Spleen (tissue), 11 donors: ENCODE results near the gene RNASE8. TPM values are rescaled to one million over a fixed set of nuclear protein-coding genes. Genes with fewer than 3 reads are reported as not detected.
A peak's percentile ranks its signal among the peaks of the same experiment; 100 is the strongest.

ENCODE experiments used
- DNase-seq: peaks from one replicate; pipeline ENCODE4 v3.0.0-alpha.2; 2020
- H3K27ac ChIP-seq, 8 donors: fragments of 200-600 bp; sonication (generic) in 7 of 8; 1 replicate in 4 of 8; 2 replicates in 4 of 8; pipeline versions ENCODE4 v1.5.0 to v1.8.0; 2016 to 2021; ENCODE audit warnings: inconsistent platforms in 4 of 8, mild to moderate bottlenecking in 4 of 8, moderate library complexity in 1 of 8
- H3K27me3 ChIP-seq, 7 donors: fragments of 200-600 bp; sonication (generic) in 6 of 7; replicated peaks in 1 of 7; 1 replicate in 4 of 7; 2 replicates in 3 of 7; pipeline versions ENCODE4 v1.5.0 to v1.8.0; 2016 to 2021; ENCODE audit warnings: inconsistent platforms in 3 of 7, mild to moderate bottlenecking in 1 of 7
- H3K36me3 ChIP-seq, 6 donors: fragments of 200-600 bp; sonication (generic) in 5 of 6; 1 replicate in 4 of 6; 2 replicates in 2 of 6; pipeline versions ENCODE4 v1.5.0 to v1.8.0; 2016 to 2021; ENCODE audit warnings: inconsistent platforms in 2 of 6
- H3K4me1 ChIP-seq, 6 donors: fragments of 200-600 bp; sonication (generic) in 5 of 6; 1 replicate in 3 of 6; 2 replicates in 3 of 6; pipeline versions ENCODE4 v1.5.0 to v1.8.0; 2016 to 2021; ENCODE audit warnings: inconsistent platforms in 3 of 6
- H3K4me3 ChIP-seq, 8 donors: fragments of 200-600 bp; sonication (generic) in 7 of 8; 1 replicate in 4 of 8; 2 replicates in 4 of 8; pipeline versions ENCODE4 v1.5.0 to v1.8.0; 2016 to 2021; ENCODE audit warnings: inconsistent platforms in 4 of 8, mild to moderate bottlenecking in 4 of 8, moderate library complexity in 2 of 8
- H3K9me3 ChIP-seq, 8 donors: fragments of 200-600 bp; sonication (generic) in 7 of 8; 1 replicate in 4 of 8; 2 replicates in 4 of 8; pipeline versions ENCODE4 v1.5.0 to v1.8.0; 2016 to 2021; ENCODE audit warnings: inconsistent platforms in 4 of 8
- CTCF ChIP-seq, 11 experiments: fragments of 200-600 bp in 7 of 11; fragments of 450-650 bp in 4 of 11; sonication (generic) in 4 of 11; IDR thresholded peaks in 8 of 11; conservative IDR thresholded peaks in 3 of 11; 1 replicate in 7 of 11; 2 replicates in 4 of 11; pipeline versions ENCODE4 v1.4.0 to v1.8.0; 2016 to 2021; ENCODE audit warnings: antibody characterized with exemption in 11 of 11, inconsistent platforms in 4 of 11, mild to moderate bottlenecking in 1 of 11
- POLR2A ChIP-seq, 3 donors: fragments of 450-650 bp; IDR thresholded peaks; one replicate each; pipeline ENCODE4 v1.5.1; 2017; ENCODE audit warnings: antibody characterized with exemption in 3 of 3, mild to moderate bottlenecking in 1 of 3
- POLR2AphosphoS5 ChIP-seq, 3 donors: sonication (generic); formaldehyde crosslinking; IDR thresholded peaks; one replicate each; pipeline ENCODE4 v1.5.1; 2017; ENCODE audit warnings: antibody characterized with exemption in 3 of 3
- WGBS, 5 donors: extraction: QIAGEN DNeasy Blood & Tissue Kit in 3 of 5; methylation state at CpG; one replicate each; pipeline versions ENCODE4 v1.1.5 to v1.1.7; 2013 to 2018; 5-methylcytosine and 5-hydroxymethylcytosine counted together
- intact Hi-C: fragments of 100-400 bp; cut with DNase I; formaldehyde crosslinking; loops from one replicate; pipeline ENCODE4 v1.15.0; 2023; ENCODE audit warnings: low total_unique reads
- polyA plus RNA-seq, 3 donors: library from polyadenylated mRNA; stranded (reverse); fragments of 200-250 nt; gene quantifications; one replicate each; pipeline ENCODE4 v1.2.1, GENCODE V29; 2013
- total RNA-seq, 7 donors: library from RNA; depleted of rRNA in 3 of 7; stranded (reverse); fragments of >200 nt in 3 of 7; fragmentation: NEBNext Ultra II Directional in 4 of 7; extraction: Animal tissue kit (Norgen Biotek cat#: 25700) in 4 of 7; gene quantifications; one replicate each; pipeline versions ENCODE4 v1.1.0 to v1.2.1, GENCODE V29; 2016 to 2021
- donor health status: healthy with polysubstance abuse.
- donor health status: DM: no; HTN: no; CAD: no; lungs with moderate emphysema.
- donor health status: DM: no; HTN: no; CAD: no.
- donor health status: Bipolar disorder and iron deficiency.
- donor health status: healthy.
- donor health status: DM: no; HTN: no; CAD: no.
- donor health status: DM: yes; HTN: yes; CAD: no.

RNASE8 gene
- total and polyA plus RNA-seq, 10 donors = not detected

- no peaks in the 10 kb centered on the region for H3K9me3 ChIP-seq
- intact Hi-C loops = no loop called here
- H3K4me1 ChIP-seq = peaks cover 31 to 94% (median 68%) of the 10 kb centered on the region in 6 donors
- H3K36me3 ChIP-seq = peaks cover 0 to 53% (median 15%) of the 10 kb centered on the region in 6 donors
- WGBS, 5 donors = 46 to 76% (median 71%) methylated on average over 8 to 9 of the region's 9 CpGs
- peak overlapping the region in 2 of 8 donors; percentile 68 to 84 for H3K4me3 ChIP-seq
- TF ChIP-seq CTCF (IDR thresholded peaks at IDR 0.05 in 8 of 11, conservative IDR thresholded peaks at IDR 0.05 in 3 of 11) (no peak), POLR2AphosphoS5 (IDR thresholded peaks at IDR 0.05) (peak in 1 of 3 donors; percentile 34)
- no peak for DNase-seq
- peaks cover 0 to 49% (median 17%) of the 10 kb centered on the region in 7 donors for H3K27me3 ChIP-seq
- H3K27ac ChIP-seq = peak overlapping the region in 6 of 8 donors; percentile 83 to 94 (median 92)
These were observed 15.2 kb downstream of the RNASE8 start for GRCh38 chr14:21072781-21073339.

GRCh38 chr14:21073921-21074320 lies 16.3 kb downstream of the RNASE8 start:
- H3K9me3 ChIP-seq = no peaks in the 10 kb centered on the region
- no peak for DNase-seq
- TF ChIP-seq POLR2AphosphoS5 (IDR thresholded peaks at IDR 0.05) (no peak), CTCF (IDR thresholded peaks at IDR 0.05 in 8 of 11, conservative IDR thresholded peaks at IDR 0.05 in 3 of 11) (no peak), POLR2A (IDR thresholded peaks at IDR 0.05) (no peak)
- H3K36me3 ChIP-seq = peaks cover 0 to 63% (median 17%) of the 10 kb centered on the region in 6 donors
- intact Hi-C loops = no loop called here
- no peak overlapping the region for H3K4me3 ChIP-seq
- peaks cover 0 to 40% (median 14%) of the 10 kb centered on the region in 7 donors for H3K27me3 ChIP-seq
- H3K27ac ChIP-seq = peak overlapping the region in 3 of 8 donors; percentile 89 to 94 (median 93)
- 80 to 89% (median 84%) methylated on average over 7 to 9 of the region's 9 CpGs for WGBS, 5 donors
- H3K4me1 ChIP-seq = peaks cover 31 to 96% (median 68%) of the 10 kb centered on the region in 6 donors

GRCh38 chr14:21074398-21075272 lies 17.0 kb downstream of the RNASE8 start:
- peaks cover 24 to 96% (median 66%) of the 10 kb centered on the region in 6 donors for H3K4me1 ChIP-seq
- no peak overlapping the region for H3K4me3 ChIP-seq
- TF ChIP-seq POLR2AphosphoS5 (IDR thresholded peaks at IDR 0.05) (peak in 2 of 3 donors; percentile 18 to 43), CTCF (IDR thresholded peaks at IDR 0.05 in 8 of 11, conservative IDR thresholded peaks at IDR 0.05 in 3 of 11) (no peak), POLR2A (IDR thresholded peaks at IDR 0.05) (no peak)
- 78 to 92% (median 81%) methylated on average over 19 to 26 of the region's 26 CpGs for WGBS, 5 donors
- H3K9me3 ChIP-seq = no peaks in the 10 kb centered on the region
- DNase-seq = no peak
- H3K36me3 ChIP-seq = peaks cover 0 to 70% (median 23%) of the 10 kb centered on the region in 6 donors
- intact Hi-C loops = no loop called here
- H3K27ac ChIP-seq = peak overlapping the region in 5 of 8 donors; percentile 7 to 94 (median 89)
- peaks cover 0 to 33% (median 7%) of the 10 kb centered on the region in 7 donors for H3K27me3 ChIP-seq
